ENCODE data around the gene MOGAT1.
"Not testable (repeated sequence)": the region's sequence is repeated elsewhere in the genome, so short reads cannot be mapped to it uniquely, and the experiment has no call there.

Gene MOGAT1

GRCh38 chr2:222670191-222671038 is 1.0 kb upstream of the MOGAT1 start:
- no peak for DNase-seq

- no peak for DNase-seq
These were observed 577 bp downstream of the MOGAT1 start for GRCh38 chr2:222672068-222672401.

- no peak for DNase-seq
These were observed 1.8 kb downstream of the MOGAT1 start for GRCh38 chr2:222673273-222673672.

GRCh38 chr2:222673883-222674282 is 2.4 kb downstream of the MOGAT1 start:
- DNase-seq: no peak

- DNase-seq: no peak
These were observed 6.5 kb downstream of the MOGAT1 start for GRCh38 chr2:222677981-222678380.

GRCh38 chr2:222683805-222684204 is 12.3 kb downstream of the MOGAT1 start:
- no peak for DNase-seq

GRCh38 chr2:222686086-222686750 is 14.8 kb downstream of the MOGAT1 start:
- DNase-seq: no peak

- DNase-seq: no peak
These were observed 17.5 kb downstream of the MOGAT1 start for GRCh38 chr2:222688917-222689316.

- no peak for DNase-seq
These were observed 17.9 kb downstream of the MOGAT1 start for GRCh38 chr2:222689322-222689721.

GRCh38 chr2:222690564-222691200 is 19.2 kb downstream of the MOGAT1 start:
- DNase-seq: no peak

GRCh38 chr2:222693413-222693812 is 22.0 kb downstream of the MOGAT1 start:
- not testable (repeated sequence) for DNase-seq

GRCh38 chr2:222693837-222694236 is 22.4 kb downstream of the MOGAT1 start:
- DNase-seq: no peak

GRCh38 chr2:222698276-222698675 is 26.8 kb downstream of the MOGAT1 start:
- no peak for DNase-seq

GRCh38 chr2:222701233-222701632 is 29.8 kb downstream of the MOGAT1 start:
- DNase-seq: no peak

- DNase-seq: no peak
These were observed 30.3 kb downstream of the MOGAT1 start for GRCh38 chr2:222701721-222702131.

- DNase-seq: no peak
These were observed 31.6 kb downstream of the MOGAT1 start for GRCh38 chr2:222703091-222703490.

GRCh38 chr2:222703886-222704285 is 32.4 kb downstream of the MOGAT1 start:
- no peak for DNase-seq

- DNase-seq: no peak
These were observed 35.2 kb downstream of the MOGAT1 start for GRCh38 chr2:222706616-222707015.

GRCh38 chr2:222707102-222707688 is 35.7 kb downstream of the MOGAT1 start:
- DNase-seq: no peak

- DNase-seq: no peak
These were observed 36.3 kb downstream of the MOGAT1 start for GRCh38 chr2:222707689-222708273.

- DNase-seq: no peak
These were observed 36.8 kb downstream of the MOGAT1 start for GRCh38 chr2:222708274-222708710.

GRCh38 chr2:222709191-222709891 is 37.9 kb downstream of the MOGAT1 start:
- DNase-seq: no peak

Measured in activated gamma-delta T cell (primary cell).